GM12878 (cell line): ENCODE results near the gene C1QTNF1.

ENCODE experiments used
- CEBPB ChIP-seq, 2 experiments: fragments of 150-350 bp in 1 of 2; IDR thresholded peaks; 2 replicates each; pipeline ENCODE4 v1.6.1; 2012 to 2014; ENCODE audit warnings: low read depth in 2 of 2, low read length in 2 of 2, borderline replicate concordance in 1 of 2, inconsistent platforms in 1 of 2
- CTCF ChIP-seq, 3 experiments: IDR thresholded peaks in 2 of 3; conservative IDR thresholded peaks in 1 of 3; 2 replicates each; pipeline ENCODE4 v1.5.1; 2011; ENCODE audit warnings: low read depth in 3 of 3, low read length in 3 of 3, mild to moderate bottlenecking in 3 of 3, control low read depth in 2 of 3, moderate library complexity in 2 of 3, inconsistent platforms in 1 of 3, mixed read lengths in 1 of 3; ENCODE audit not compliant: control insufficient read depth in 2 of 3, insufficient read depth in 1 of 3; ENCODE audit errors: extremely low read depth in 1 of 3
- FOS ChIP-seq: IDR thresholded peaks from 3 replicates; pipeline ENCODE4 v1.6.1; 2011; ENCODE audit warnings: borderline replicate concordance; ENCODE audit not compliant: insufficient read length; ENCODE audit errors: extremely low read depth
- POLR2A ChIP-seq: IDR thresholded peaks from 2 replicates; pipeline ENCODE4 v1.6.1; 2011; ENCODE audit warnings: low read depth, mild to moderate bottlenecking, low read length

- TF ChIP-seq CEBPB (IDR thresholded peaks at IDR 0.05; ENCODE audit: borderline replicate concordance in 1 of 2, low read depth in 2 of 2, low read length in 2 of 2): no peak
- TF ChIP-seq CTCF (IDR thresholded peaks at IDR 0.05 in 2 of 3, conservative IDR thresholded peaks at IDR 0.05 in 1 of 3; ENCODE audit: control insufficient read depth in 2 of 3, extremely low read depth in 1 of 3, insufficient read depth in 1 of 3, low read depth in 3 of 3, low read length in 3 of 3): peak; percentile 46 to 51 (median 47); a peak in 5 of 6 replicates
- no peak for TF ChIP-seq FOS
- no peak for TF ChIP-seq POLR2A
These were observed 41.2 kb downstream of the C1QTNF1 start for GRCh38 chr17:79065105-79065670.
